Right atrium auricular region (tissue), 2 donors: ENCODE results near the gene PTGR3. TPM values are rescaled to one million over a fixed set of nuclear protein-coding genes. Genes with fewer than 3 reads are reported as not detected.

Source experiments
- DNase-seq: peaks from one replicate; pipeline ENCODE4 v3.0.0-alpha.2; 2019; ENCODE audit warnings: low spot score
- H3K27ac ChIP-seq, 2 donors: fragments of 200-600 bp; sonication (generic); 1 replicate in 1 of 2; 2 replicates in 1 of 2; pipeline ENCODE4 v1.5.1; 2016 to 2019
- H3K27me3 ChIP-seq, 2 donors: fragments of 200-600 bp; sonication (generic); one replicate each; pipeline versions ENCODE4 v1.5.1 to v1.6.0; 2017 to 2019
- H3K36me3 ChIP-seq: fragments of 200-600 bp; sonication (generic); one replicate; pipeline ENCODE4 v1.5.1; 2016
- H3K4me1 ChIP-seq, 2 donors: fragments of 200-600 bp; sonication (generic); one replicate each; pipeline versions ENCODE4 v1.5.1 to v1.6.0; 2017 to 2019
- H3K4me3 ChIP-seq, 2 donors: fragments of 200-600 bp; sonication (generic); 1 replicate in 1 of 2; 2 replicates in 1 of 2; pipeline ENCODE4 v1.5.1; 2017 to 2019; ENCODE audit warnings: mild to moderate bottlenecking in 1 of 2, moderate library complexity in 1 of 2
- H3K9me3 ChIP-seq, 2 donors: fragments of 200-600 bp; sonication (generic); one replicate each; pipeline ENCODE4 v1.5.1; 2019
- CTCF ChIP-seq, 2 donors: fragments of 200-600 bp; sonication (generic); IDR thresholded peaks; one replicate each; pipeline ENCODE4 v1.5.1; 2019; ENCODE audit warnings: antibody characterized with exemption in 2 of 2
- total RNA-seq, 2 donors: library from RNA; depleted of rRNA; stranded (reverse); fragments of >200 nt; gene quantifications; one replicate each; pipeline ENCODE4 v1.1.0, GENCODE V29; 2016

PTGR3 gene
- total RNA-seq, 2 donors from 2014 or later = 16.7 to 33.9 TPM

- H3K9me3 ChIP-seq = no peaks in the 10 kb centered on the region
- no peak for DNase-seq
- no peak for TF ChIP-seq CTCF (IDR thresholded peaks at IDR 0.05)
- H3K27me3 ChIP-seq = no peaks in the 10 kb centered on the region
- no peak overlapping the region for H3K27ac ChIP-seq
- H3K4me1 ChIP-seq = no peaks in the 10 kb centered on the region
- H3K36me3 ChIP-seq = no peaks in the 10 kb centered on the region
- H3K4me3 ChIP-seq = no peak overlapping the region
These were observed 46.0 kb downstream of the PTGR3 start for GRCh38 chr18:75162978-75163377.

GRCh38 chr18:75162467-75162866 is 46.5 kb downstream of the PTGR3 start:
- Histone ChIP-seq H3K36me3 (no peaks in the 10 kb centered on the region), H3K9me3 (no peaks in the 10 kb centered on the region), H3K27me3 (no peaks in the 10 kb centered on the region), H3K27ac (no peak overlapping the region), H3K4me3 (no peak overlapping the region), H3K4me1 (no peaks in the 10 kb centered on the region)
- TF ChIP-seq CTCF (IDR thresholded peaks at IDR 0.05) = peak in 1 of 2 donors; percentile 25
- no peak for DNase-seq

GRCh38 chr18:75161256-75162028 is 47.5 kb downstream of the PTGR3 start:
- Histone ChIP-seq H3K36me3 (no peaks in the 10 kb centered on the region), H3K27me3 (no peaks in the 10 kb centered on the region), H3K4me3 (peak overlapping the region; percentile 32 to 47), H3K4me1 (no peaks in the 10 kb centered on the region), H3K27ac (peak overlapping the region in 1 of 2 donors; percentile 34), H3K9me3 (no peaks in the 10 kb centered on the region)
- DNase-seq = no peak
- peak in 1 of 2 donors; percentile 13 for TF ChIP-seq CTCF (IDR thresholded peaks at IDR 0.05)

- no peaks in the 10 kb centered on the region for H3K4me1 ChIP-seq
- no peaks in the 10 kb centered on the region for H3K36me3 ChIP-seq
- DNase-seq = no peak
- no peaks in the 10 kb centered on the region for H3K9me3 ChIP-seq
- TF ChIP-seq CTCF (IDR thresholded peaks at IDR 0.05) = no peak
- no peaks in the 10 kb centered on the region for H3K27me3 ChIP-seq
- no peak overlapping the region for H3K27ac ChIP-seq
- peak overlapping the region in 1 of 2 donors; percentile 18 for H3K4me3 ChIP-seq
These were observed 48.6 kb downstream of the PTGR3 start for GRCh38 chr18:75160364-75160763.

GRCh38 chr18:75159646-75160356 is 49.1 kb downstream of the PTGR3 start:
- Histone ChIP-seq H3K4me3 (peak overlapping the region in 1 of 2 donors; percentile 18), H3K4me1 (no peaks in the 10 kb centered on the region), H3K9me3 (no peaks in the 10 kb centered on the region), H3K27me3 (no peaks in the 10 kb centered on the region), H3K27ac (no peak overlapping the region), H3K36me3 (no peaks in the 10 kb centered on the region)
- DNase-seq = no peak
- TF ChIP-seq CTCF (IDR thresholded peaks at IDR 0.05) = no peak
